ENCODE measurements around the gene ZFPM1.

DNA sequence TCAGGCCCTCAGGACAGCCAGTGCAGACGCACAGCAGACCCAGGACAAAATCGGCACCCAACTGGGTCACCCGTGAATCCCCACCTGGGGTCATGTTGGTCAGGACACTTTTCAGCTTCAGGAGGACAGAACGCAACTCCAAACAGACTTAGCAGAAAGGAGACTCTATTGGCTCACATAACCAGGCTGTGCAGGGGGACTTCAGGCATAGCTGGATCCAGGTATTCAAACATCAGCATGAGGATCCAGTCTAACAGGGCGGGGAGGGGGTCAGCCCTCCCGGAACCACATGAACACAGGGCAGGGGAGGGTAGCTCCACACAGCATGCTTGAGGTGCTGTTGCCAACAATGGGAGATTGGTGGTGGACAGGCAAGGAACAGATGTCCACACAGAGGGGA is 48.3 kb upstream of the ZFPM1 start:
- no peak for TF ChIP-seq EZH2 (IDR thresholded peaks at IDR 0.05)
- no peak for TF ChIP-seq POLR2AphosphoS5 (IDR thresholded peaks at IDR 0.05; ENCODE audit: borderline replicate concordance, low read depth, low read length)
- TF ChIP-seq FOXP2 (optimal IDR thresholded peaks at IDR 0.05; ENCODE audit: control extremely low read depth, extremely low read length, insufficient read depth): no peak
